IPS-20b (cell line): Measurements from ENCODE around the gene XPC.
"Not testable (repeated sequence)": the region's sequence is repeated elsewhere in the genome, so short reads cannot be mapped to it uniquely, and the experiment has no call there.

Experiments used
- H3K27ac ChIP-seq: one replicate; pipeline ENCODE4 v1.5.1; 2013; ENCODE audit warnings: low read length
- H3K27me3 ChIP-seq: 2 replicates; pipeline ENCODE4 v1.6.1; 2013; ENCODE audit warnings: mild to moderate bottlenecking, low read length, inconsistent platforms; ENCODE audit not compliant: insufficient read depth
- H3K36me3 ChIP-seq: 2 replicates; pipeline ENCODE4 v1.6.1; 2013; ENCODE audit warnings: low read depth, mild to moderate bottlenecking, inconsistent platforms, low read length, moderate library complexity; ENCODE audit not compliant: insufficient read depth
- H3K4me1 ChIP-seq: 2 replicates; pipeline ENCODE4 v1.6.1; 2013; ENCODE audit warnings: mild to moderate bottlenecking, control low read depth, inconsistent platforms, low read length, moderate library complexity; ENCODE audit not compliant: insufficient read depth
- H3K4me3 ChIP-seq: 2 replicates; pipeline ENCODE4 v1.5.1; 2013; ENCODE audit warnings: mild to moderate bottlenecking, low read length, inconsistent platforms
- H3K9ac ChIP-seq: 2 replicates; pipeline ENCODE4 v1.6.1; 2013; ENCODE audit warnings: low read depth, mild to moderate bottlenecking, inconsistent platforms, low read length, moderate library complexity
- H3K9me3 ChIP-seq: 2 replicates; pipeline ENCODE4 v1.6.1; 2013; ENCODE audit warnings: mild to moderate bottlenecking, low read depth, low read length, inconsistent platforms; ENCODE audit not compliant: insufficient read depth

XPC gene

GRCh38 chr3:14178247-14179113 lies at the start of gene XPC, which contains the start of gene LSM3:
Gene XPC, minus strand, starts transcription at chr3:14178601. Its CDS starts 33 bp downstream, at chr3:14178568.
Gene LSM3, plus strand, starts transcription at chr3:14178817. Its CDS starts 44 bp downstream, at chr3:14178861.
- Histone ChIP-seq H3K9me3 (no peaks in the 10 kb centered on the region), H3K4me3 (peak within 1 kb of the TSS; percentile 95), H3K4me1 (peaks cover 4% of the 10 kb centered on the region), H3K36me3 (peaks cover 26% of the 10 kb centered on the region), H3K9ac (peak within 1 kb of the TSS; percentile 98), H3K27me3 (no peaks in the 10 kb centered on the region), H3K27ac (peak within 1 kb of the TSS; percentile 81)

- no peak overlapping the region for H3K27ac ChIP-seq
- H3K4me3 ChIP-seq, result no peak overlapping the region
- no peaks in the 10 kb centered on the region for H3K9me3 ChIP-seq
- no peaks in the 10 kb centered on the region for H3K27me3 ChIP-seq
- H3K36me3 ChIP-seq, result no peaks in the 10 kb centered on the region
- no peaks in the 10 kb centered on the region; the same call in 1 of the 2 replicates for H3K4me1 ChIP-seq
- H3K9ac ChIP-seq, result no peak overlapping the region
Measured at GRCh38 chr3:14227856-14228255, 49.5 kb upstream of the XPC start.

- not testable (repeated sequence) for H3K4me3 ChIP-seq, H3K4me1 ChIP-seq, H3K27ac ChIP-seq, H3K27me3 ChIP-seq, H3K9ac ChIP-seq, H3K9me3 ChIP-seq, H3K36me3 ChIP-seq
Measured at GRCh38 chr3:14226351-14226750, 48.0 kb upstream of the XPC start.

- no peaks in the 10 kb centered on the region for H3K27me3 ChIP-seq
- no peaks in the 10 kb centered on the region for H3K36me3 ChIP-seq
- H3K4me3 ChIP-seq, result no peak overlapping the region
- no peaks in the 10 kb centered on the region; the same call in 1 of the 2 replicates for H3K4me1 ChIP-seq
- H3K9me3 ChIP-seq, result peaks cover 14% of the 10 kb centered on the region
- no peak overlapping the region for H3K27ac ChIP-seq
- no peak overlapping the region for H3K9ac ChIP-seq
Measured at GRCh38 chr3:14225421-14225820, 47.0 kb upstream of the XPC start.

GRCh38 chr3:14224895-14225294 lies 46.5 kb upstream of the XPC start:
- H3K27ac ChIP-seq, result no peak overlapping the region
- H3K9me3 ChIP-seq, result peaks cover 14% of the 10 kb centered on the region
- H3K27me3 ChIP-seq, result no peaks in the 10 kb centered on the region
- no peak overlapping the region for H3K9ac ChIP-seq
- no peaks in the 10 kb centered on the region for H3K36me3 ChIP-seq
- no peaks in the 10 kb centered on the region; the same call in 1 of the 2 replicates for H3K4me1 ChIP-seq
- no peak overlapping the region for H3K4me3 ChIP-seq

- Histone ChIP-seq H3K4me3 (no peak overlapping the region), H3K9me3 (peaks cover 14% of the 10 kb centered on the region), H3K27me3 (no peaks in the 10 kb centered on the region), H3K4me1 (no peaks in the 10 kb centered on the region; the same call in 1 of the 2 replicates), H3K27ac (no peak overlapping the region), H3K9ac (no peak overlapping the region), H3K36me3 (no peaks in the 10 kb centered on the region)
Measured at GRCh38 chr3:14223595-14223994, 45.2 kb upstream of the XPC start.

GRCh38 chr3:14222900-14223594 lies 44.6 kb upstream of the XPC start:
- no peaks in the 10 kb centered on the region for H3K36me3 ChIP-seq

GRCh38 chr3:14222457-14222856 lies 44.1 kb upstream of the XPC start:
- no peaks in the 10 kb centered on the region; the same call in 1 of the 2 replicates for H3K4me1 ChIP-seq
- no peak overlapping the region for H3K9ac ChIP-seq
- peaks cover 14% of the 10 kb centered on the region for H3K9me3 ChIP-seq
- H3K4me3 ChIP-seq, result no peak overlapping the region
- no peaks in the 10 kb centered on the region for H3K27me3 ChIP-seq
- H3K36me3 ChIP-seq, result no peaks in the 10 kb centered on the region
- H3K27ac ChIP-seq, result no peak overlapping the region

More at GRCh38 chr3:14222900-14223594, 44.6 kb upstream of the XPC start:
- no peaks in the 10 kb centered on the region; the same call in 1 of the 2 replicates for H3K4me1 ChIP-seq
- no peak overlapping the region for H3K4me3 ChIP-seq
- no peak overlapping the region for H3K9ac ChIP-seq
- no peak overlapping the region for H3K27ac ChIP-seq
- no peaks in the 10 kb centered on the region for H3K27me3 ChIP-seq
- H3K9me3 ChIP-seq, result peaks cover 14% of the 10 kb centered on the region

GRCh38 chr3:14221902-14222301 lies 43.5 kb upstream of the XPC start:
- H3K27ac ChIP-seq, result no peak overlapping the region
- H3K9me3 ChIP-seq, result peaks cover 14% of the 10 kb centered on the region
- H3K4me1 ChIP-seq, result no peaks in the 10 kb centered on the region; the same call in 1 of the 2 replicates
- no peaks in the 10 kb centered on the region for H3K27me3 ChIP-seq
- H3K4me3 ChIP-seq, result no peak overlapping the region
- no peak overlapping the region for H3K9ac ChIP-seq
- H3K36me3 ChIP-seq, result no peaks in the 10 kb centered on the region

- no peak overlapping the region for H3K9ac ChIP-seq
- no peak overlapping the region for H3K4me3 ChIP-seq
- H3K9me3 ChIP-seq, result peaks cover 14% of the 10 kb centered on the region
- H3K27me3 ChIP-seq, result no peaks in the 10 kb centered on the region
- no peaks in the 10 kb centered on the region for H3K36me3 ChIP-seq
- no peak overlapping the region for H3K27ac ChIP-seq
- no peaks in the 10 kb centered on the region for H3K4me1 ChIP-seq
Measured at GRCh38 chr3:14220933-14221332, 42.5 kb upstream of the XPC start.

- Histone ChIP-seq H3K9me3 (peaks cover 14% of the 10 kb centered on the region), H3K4me1 (no peaks in the 10 kb centered on the region), H3K27me3 (no peaks in the 10 kb centered on the region), H3K27ac (no peak overlapping the region), H3K4me3 (no peak overlapping the region), H3K36me3 (no peaks in the 10 kb centered on the region), H3K9ac (no peak overlapping the region)
Measured at GRCh38 chr3:14218355-14218754, 40.0 kb upstream of the XPC start.
